Hypothalamus (tissue), 51 donors: ENCODE results near the gene SLCO2B1.

Experiments
- DNase-seq, 51 donors: peaks; one replicate each; lab custom pipeline; 2025; lab: John Stamatoyannopoulos, UW

The SLCO2B1 gene

DNA sequence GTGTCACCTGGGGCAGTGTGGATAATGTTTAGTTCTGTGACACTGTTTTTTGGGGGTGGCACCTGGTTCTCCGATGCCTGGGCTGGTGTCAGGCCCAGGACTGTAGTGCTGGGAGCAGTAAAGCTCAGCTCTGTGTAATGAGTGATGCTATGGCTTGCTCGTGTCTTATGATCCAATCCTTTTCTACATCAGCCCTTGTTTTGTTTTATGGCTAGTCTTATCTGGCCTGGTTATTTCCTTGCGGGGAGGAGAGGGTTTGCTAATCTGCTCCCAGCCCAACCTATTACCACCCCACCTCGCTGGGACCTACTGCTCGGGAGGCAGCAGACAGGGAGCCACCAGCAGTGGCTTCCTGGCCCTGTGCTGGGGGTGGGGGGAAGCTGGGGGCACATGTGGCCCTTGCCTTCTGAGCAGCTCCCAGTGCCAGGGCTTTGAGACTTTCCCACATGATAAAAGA, 54.7 kb downstream of the SLCO2B1 start:
- no peak for DNase-seq

DNA sequence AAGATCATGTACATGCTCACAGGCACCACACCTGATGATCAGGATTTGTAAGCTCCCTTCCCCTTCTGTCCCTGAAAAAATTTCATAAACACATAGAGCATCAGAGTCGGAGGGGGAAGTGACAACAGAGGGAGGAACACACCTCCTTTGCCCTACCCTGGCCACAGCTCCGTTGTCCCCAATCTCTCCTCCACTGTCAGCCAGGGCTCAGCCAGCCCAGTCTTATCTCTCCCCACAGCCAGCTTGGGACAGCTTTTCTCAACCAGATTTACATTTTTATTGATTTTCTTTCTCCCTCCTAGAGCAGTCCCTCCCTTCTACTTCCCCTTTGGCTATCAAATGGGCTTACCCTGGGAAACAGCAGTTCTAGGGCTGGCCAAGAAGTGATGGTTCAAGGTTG, 57.5 kb downstream of the SLCO2B1 start:
- DNase-seq = no peak

DNA sequence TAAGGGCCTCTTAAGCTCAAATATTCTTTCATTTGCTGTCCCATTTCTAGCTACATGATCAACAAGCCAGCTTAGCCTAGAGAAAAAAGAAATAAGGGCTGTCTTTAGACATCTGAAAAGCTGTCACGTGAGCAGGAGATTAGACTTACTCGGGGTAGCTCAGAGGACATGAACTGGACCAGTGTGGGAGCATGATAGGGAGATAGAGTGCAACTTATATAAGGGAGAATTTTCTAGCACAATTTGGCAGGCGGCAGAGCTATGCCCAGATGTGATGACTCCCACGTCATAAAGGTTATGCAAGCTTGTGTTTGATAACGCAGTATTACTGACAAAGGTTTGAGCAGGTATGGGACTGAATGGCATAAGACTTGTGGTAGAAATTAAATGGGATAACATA, 61.5 kb downstream of the SLCO2B1 start:
- no peak for DNase-seq

DNA sequence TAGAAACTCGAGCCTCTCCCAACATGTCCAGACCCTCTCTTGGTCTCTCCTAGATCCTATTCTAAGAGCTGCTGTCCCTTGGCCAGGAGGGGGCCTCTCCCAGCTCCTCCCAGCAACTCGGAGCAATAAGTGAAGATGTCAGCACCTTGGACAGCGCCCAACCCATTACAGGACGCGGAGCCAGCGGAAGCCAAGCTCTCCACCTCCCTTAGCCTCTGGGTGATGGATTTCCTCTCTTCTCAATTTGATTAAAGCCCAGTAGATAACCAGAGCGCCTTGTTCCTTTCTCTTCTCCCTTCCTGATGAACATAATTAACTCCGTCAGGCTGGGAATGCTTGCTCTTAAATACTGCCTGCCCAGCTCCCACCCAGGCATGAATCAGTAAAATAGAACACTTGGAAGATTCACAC, 63.5 kb downstream of the SLCO2B1 start:
- DNase-seq = peak in 22 of 51 donors; percentile 3 to 61 (median 22)

DNA sequence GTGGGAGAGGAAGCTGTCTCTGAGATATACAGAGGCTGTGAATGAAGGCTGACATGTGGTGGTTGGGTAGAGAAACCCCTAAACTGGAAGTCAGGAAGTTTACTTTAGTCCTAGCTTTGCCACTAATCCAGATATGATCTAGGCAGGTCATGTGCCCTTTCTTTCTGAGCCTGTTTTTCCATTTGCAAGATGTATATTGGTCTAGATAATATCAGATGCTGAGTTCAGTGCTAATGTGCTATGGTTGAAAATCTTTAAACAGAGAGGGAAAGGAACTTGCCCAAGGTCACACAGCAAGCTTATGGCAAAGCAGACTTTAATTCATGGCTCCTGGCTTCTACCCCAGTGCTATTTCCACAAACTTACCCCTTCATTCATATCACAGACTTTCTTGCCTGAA, 63.9 kb downstream of the SLCO2B1 start:
- DNase-seq = no peak

DNA sequence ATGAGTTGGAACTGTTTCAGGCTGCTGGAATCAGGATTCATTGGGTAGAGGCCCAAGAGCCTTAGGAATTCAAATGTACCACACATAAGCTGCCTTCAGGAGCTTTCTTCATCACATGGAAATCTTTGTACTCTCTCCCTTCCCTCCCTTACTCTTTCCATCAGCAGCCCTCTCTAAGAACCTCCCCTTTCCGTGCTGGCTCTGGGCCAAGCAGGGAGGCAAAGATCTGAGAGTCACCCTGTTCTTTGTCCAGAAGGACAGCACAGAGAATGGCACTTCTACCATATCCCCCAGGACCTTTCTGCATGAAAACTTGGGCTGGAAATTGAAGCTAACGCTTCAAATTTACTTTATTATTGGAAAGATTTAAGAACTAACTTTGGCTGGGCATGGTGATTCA, 69.0 kb downstream of the SLCO2B1 start:
- no peak for DNase-seq

DNA sequence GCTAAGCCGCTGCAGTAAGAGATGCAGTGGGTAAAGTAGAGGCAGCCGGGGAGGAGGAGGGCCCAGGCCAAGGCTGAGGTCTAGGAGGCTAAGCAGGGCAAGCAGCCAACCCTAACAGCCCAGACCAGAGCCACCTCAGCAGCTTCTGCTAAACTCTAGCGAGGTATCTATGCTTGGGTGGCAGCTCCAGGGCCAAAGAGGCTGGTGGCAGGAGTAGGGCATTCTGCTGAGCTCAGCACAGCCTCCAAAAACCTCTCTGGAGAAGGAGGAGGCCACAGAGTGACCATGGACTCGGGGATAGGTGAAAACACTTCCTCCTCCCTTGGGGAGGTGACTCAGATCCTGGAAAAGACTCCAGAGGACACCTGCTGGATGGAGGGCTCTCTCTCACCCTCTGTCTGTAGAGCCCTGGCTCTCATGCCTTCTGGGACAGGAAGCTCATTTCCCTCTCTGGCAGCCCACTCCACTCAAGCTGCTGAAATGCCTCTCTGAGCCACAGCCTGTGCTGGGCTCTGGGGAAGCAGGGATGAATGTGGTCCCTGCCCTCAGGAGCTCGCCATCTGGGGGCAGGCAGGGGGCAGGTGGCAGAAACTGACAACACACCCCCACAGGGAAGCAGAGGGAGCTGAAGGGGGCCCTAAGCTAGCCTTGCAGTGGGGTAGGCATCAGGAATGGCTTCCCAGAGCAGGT, 73.2 kb downstream of the SLCO2B1 start:
- DNase-seq = no peak

DNA sequence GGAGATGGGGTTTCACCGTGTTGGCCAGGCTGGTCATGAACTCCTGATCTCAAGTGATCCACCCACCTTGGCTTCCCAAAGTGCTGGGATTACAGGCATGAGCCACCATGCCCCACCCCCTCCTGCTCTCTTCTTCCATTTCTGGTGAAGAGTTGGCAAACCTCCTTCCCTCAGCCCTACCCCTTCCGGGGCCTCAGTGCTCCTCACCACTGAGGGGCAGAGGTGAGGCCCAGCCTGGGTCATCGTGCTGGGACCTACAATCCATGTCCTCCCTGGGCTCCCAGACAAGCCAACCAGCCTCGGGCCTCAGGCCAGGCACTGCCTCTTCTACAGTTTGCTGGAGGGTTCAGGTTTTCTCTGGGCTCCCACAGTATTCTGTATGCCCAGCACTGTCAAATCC, 74.9 kb downstream of the SLCO2B1 start:
- no peak for DNase-seq

DNA sequence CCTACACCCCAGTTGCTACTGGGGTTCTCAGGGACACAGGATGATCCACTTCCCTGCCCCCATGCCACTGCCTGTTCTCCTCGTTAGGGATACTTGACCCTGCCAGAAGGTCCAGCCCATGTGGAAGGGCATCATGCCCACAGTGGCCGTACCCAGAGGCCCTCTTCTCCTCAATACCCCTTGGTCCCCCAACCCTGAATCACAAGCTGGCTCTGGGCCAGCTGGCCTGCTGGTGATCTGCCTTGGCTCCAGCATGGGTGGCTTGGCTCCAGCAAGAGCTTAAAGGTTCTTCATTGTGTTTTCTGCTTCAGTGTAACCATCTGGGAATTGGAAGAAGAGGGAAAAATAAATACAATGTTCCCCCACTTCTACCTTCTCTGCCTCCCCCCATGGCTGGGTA, 78.6 kb downstream of the SLCO2B1 start:
- DNase-seq = no peak

DNA sequence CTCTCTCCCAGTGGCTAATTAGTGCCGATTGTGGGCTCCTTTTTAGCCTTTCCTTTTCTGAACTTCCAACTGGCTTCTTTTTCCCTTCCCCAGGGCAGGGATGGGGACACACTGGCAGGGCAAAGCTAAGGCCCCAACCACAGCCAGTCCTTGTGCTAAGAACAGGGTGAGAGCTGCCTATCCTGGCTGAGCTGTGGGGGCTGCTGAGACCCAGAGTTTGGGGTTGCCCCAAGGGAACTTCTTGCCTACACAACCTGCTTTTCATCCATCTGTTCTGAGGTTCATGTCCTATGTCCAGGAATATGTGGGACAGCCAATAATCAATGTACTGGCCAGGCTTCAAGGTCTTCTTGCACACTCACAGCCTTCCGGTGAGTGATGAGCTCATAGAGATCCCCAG, 79.7 kb downstream of the SLCO2B1 start:
- no peak for DNase-seq

DNA sequence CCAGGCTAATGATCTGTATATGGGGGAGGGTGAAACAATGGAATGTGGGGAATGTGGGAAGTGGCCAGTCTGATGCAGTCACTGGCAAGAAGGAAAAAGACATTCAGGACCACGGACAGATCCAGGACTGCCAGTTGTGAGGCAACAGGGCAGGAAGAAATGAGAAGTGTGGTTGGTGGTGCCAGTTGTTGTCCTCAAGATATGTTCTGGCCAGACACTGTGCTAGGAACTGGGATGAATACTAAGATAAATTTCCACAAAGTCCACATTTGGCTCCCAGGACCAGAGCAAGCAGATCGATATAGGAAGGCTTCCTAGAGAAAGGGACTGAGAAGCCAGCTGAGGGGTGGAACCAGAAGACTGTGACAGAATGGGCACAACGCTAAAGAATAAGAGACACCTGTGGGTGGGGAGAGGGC, 82.9 kb downstream of the SLCO2B1 start:
- DNase-seq = peak in 3 of 51 donors; percentile 5 to 18 (median 7)

DNA sequence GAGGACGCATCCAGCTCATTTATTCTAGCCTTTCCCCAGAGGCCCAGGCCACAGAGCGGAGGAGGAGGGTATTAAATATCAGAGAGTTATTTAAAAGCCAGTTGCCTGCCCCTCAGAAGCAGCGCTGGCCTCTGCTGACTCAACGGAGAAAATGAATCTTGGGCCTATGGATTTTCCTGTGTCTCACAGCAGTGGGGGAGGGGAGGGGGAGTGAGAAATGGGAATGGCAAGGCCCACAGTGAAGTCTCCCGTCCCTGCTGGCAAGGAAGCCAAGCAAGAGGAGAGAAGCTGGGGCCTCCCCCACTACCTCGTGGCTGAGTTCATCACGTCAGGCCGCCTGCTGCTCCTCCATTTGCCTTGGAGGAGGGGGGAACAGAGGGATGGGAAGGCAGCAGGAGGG, 85.2 kb downstream of the SLCO2B1 start:
- DNase-seq = no peak

DNA sequence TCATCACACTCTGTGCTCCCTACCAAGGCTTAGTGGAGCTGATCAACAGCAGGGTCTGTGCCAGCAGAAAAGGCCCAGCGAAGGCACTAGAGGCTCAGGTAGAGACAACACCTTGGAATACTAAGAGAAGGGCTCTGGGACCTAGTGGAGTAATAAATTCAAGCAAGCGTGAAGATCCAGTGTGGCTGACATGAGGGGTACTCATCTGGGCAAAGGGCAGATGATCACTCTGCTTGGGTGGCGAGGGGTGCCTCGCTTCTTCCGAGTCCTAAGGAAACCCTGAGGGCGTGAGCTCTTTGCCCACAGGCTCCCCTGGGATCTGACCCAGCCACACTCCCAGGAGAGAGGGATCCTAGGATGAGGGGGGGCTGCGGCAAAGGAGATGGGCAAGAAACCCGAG, 86.1 kb downstream of the SLCO2B1 start:
- DNase-seq = no peak

DNA sequence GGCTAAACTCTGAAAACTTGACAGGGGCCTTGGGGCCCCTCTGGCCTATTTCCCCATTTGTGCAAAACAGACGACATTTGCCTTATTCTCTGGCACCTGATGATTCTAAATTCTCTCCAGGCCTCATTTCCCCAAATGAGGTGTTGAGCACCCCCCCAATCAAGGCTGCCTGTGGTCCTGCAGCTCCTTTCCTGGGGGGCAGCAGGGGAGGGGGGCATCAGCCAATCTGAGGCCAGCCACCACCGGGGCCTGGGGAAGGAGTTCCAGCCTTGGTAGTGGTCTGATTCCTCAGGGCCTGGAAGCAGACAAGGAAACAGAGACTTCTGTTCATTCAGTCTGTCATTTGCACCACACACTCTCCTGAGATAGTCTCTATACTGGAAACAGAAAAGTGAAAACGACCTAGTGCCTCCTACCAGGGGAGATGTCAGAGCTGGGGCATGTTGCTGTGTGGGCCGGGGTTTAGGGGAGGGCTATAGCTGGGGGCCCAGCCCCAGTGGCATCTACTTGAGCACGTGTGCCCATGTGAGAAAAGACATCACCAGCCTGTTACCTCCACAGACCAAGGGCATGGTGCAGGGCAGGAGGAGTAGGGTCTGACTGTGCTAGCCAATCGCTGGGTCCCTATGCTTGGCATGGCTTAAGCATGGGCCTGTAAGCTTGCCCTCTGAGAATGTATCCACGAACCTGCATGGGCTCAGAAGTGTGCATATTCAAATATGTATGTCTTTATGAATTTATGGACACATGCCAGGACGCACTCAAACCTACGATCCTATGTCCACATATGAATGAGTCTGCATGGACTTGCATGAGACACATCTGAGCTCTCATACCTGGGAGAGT, 87.9 kb downstream of the SLCO2B1 start:
- no peak for DNase-seq

DNA sequence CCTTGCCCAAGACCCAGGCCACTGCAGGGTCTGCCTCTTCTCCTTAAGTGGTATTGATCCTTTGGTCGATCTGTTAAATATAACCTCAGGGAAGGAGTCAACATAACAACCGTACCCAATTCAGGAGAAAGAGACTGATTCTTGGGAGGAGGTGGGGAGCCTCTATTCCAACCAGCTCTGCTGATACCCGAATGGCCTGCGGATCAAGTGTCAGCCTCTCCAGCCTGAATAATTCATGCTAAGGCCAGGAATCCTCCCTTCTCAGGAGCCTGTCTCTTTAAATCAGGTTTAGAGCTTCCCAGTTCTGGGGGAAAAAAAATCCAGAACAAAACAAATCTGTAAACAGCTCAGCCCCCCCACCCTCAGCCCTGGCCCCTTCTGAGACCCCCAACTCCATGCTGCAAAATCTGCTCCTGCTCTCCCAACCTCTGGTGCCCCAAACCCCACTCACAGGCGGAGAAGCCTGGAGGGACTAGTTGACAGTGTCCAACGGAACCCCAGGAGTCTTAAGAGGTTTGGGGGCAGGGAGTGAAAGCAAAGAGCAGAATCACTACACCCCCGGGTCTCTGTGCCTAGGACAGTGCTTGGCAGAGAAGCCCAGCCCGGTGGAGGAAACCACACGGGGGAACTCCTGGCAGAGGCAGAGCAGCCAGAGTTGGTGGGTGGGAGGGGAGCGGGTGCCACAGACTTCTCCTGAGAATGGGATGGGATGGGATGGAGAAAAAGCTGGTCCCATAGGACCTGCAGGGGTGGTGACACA, 88.8 kb downstream of the SLCO2B1 start:
- no peak for DNase-seq

DNA sequence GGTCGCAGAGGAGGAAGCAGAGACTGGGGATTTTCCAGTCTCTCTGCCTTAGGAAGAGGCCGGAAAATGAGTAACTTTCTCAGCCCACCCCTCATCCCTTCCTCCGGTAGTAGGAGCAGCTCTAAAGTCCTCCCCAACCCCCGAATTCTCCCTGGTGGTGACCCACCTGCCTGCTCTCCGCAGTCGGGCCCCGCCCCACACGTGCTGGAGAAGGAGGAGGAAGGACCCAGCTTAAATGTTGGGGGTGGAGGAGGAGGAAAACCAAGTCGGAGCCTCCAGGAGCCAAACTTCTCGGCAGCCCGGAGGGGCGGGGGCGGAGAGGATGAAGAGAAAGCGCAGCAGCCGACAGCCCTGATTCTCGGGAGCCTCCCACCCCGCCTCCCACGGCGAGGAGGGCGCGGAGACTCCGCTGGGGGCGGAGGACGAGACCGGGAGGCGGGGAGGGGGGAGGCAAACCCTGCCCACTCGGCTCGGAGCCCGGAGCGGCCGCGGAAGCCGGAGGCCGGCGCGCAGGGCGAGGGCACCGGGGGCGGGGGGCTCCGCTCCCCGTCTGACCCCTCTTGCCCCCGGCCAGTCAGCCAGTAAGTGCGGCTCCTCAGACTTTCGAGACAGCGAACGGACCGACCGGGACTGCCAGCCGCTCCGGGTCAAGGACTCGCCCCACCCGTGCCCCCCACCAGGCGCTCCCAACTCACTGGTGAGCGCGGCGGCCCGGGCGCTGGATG, 89.6 kb downstream of the SLCO2B1 start, which contains the start of gene TPBGL:
TPBGL (plus strand) TSS at position 464 of the 725 bp plus-strand sequence. CDS start 276 bp downstream, outside the sequence.
- DNase-seq = peak in 1 of 51 donors; percentile 17

DNA sequence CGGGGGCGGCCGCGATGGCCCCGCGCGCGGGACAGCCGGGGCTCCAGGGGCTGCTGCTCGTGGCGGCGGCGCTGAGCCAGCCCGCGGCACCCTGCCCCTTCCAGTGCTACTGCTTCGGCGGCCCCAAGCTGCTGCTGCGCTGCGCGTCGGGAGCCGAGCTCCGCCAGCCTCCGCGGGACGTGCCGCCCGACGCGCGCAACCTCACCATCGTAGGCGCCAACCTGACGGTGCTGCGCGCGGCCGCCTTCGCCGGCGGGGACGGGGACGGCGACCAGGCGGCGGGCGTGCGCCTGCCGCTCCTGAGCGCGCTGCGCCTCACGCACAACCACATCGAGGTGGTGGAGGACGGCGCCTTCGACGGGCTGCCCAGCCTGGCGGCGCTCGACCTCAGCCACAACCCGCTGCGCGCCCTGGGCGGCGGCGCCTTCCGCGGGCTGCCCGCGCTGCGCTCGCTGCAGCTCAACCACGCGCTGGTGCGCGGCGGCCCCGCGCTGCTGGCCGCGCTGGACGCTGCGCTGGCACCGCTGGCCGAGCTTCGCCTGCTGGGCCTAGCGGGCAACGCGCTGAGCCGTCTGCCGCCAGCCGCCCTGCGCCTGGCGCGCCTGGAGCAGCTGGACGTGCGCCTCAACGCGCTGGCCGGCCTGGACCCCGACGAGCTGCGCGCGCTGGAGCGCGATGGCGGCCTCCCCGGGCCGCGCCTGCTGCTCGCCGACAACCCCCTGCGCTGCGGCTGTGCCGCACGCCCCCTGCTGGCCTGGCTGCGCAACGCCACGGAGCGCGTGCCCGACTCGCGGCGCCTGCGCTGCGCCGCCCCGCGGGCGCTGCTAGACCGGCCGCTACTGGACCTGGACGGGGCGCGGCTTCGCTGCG, 90.4 kb downstream of the SLCO2B1 start:
- DNase-seq = peak in 42 of 51 donors; percentile 14 to 86 (median 56)

DNA sequence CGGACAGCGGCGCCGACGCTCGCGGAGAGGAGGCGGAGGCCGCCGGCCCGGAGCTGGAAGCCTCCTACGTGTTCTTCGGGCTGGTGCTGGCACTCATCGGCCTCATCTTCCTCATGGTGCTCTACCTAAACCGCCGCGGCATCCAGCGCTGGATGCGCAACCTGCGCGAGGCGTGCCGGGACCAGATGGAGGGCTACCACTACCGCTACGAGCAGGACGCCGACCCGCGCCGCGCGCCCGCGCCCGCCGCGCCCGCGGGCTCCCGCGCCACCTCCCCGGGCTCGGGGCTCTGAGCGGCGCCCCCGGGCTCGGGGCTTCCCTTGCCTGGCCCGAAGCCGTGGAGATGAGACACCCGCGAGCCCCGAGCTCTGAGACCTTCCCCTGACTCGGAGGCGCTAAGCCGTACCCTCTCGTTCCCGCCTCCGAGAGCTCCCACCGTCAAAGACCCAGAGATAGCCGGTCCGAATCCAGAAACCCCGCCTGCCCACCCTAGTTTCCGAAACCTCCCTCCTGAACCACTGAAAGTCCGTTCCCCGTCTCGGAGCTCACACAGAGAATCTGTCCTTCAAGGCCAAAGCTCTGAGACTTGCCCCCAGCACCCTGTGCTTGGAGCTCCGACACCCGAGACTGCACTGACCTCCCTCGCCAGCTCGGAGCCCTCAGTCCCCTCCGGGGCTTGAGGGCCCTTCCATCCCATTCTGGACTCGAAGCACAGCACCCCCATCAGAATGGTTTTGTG, 91.2 kb downstream of the SLCO2B1 start:
- peak in 1 of 51 donors; percentile 59 for DNase-seq
